Adrenal gland (tissue), 5 donors: ENCODE measurements around the gene ZNF436.

Experiments
- CTCF ChIP-seq, 6 experiments: fragments of 450-650 bp in 4 of 6; fragments of 200-600 bp in 2 of 6; sonication (generic) in 1 of 6; IDR thresholded peaks; 1 replicate in 5 of 6; 2 replicates in 1 of 6; pipeline versions ENCODE4 v1.5.1 to v1.8.0; 2016 to 2021; ENCODE audit warnings: antibody characterized with exemption in 6 of 6, mild to moderate bottlenecking in 2 of 6, moderate library complexity in 1 of 6
- POLR2A ChIP-seq, 2 donors: fragments of 450-650 bp; IDR thresholded peaks; one replicate each; pipeline ENCODE4 v1.6.1; 2017; ENCODE audit warnings: antibody characterized with exemption in 2 of 2, mild to moderate bottlenecking in 2 of 2, moderate library complexity in 1 of 2
- donor health status: DM: no; HTN: no; CAD: no.

- no peak for TF ChIP-seq CTCF (IDR thresholded peaks at IDR 0.05)
- no peak for TF ChIP-seq POLR2A (IDR thresholded peaks at IDR 0.05)
Observed at GRCh38 chr1:23357138-23357908, 12.3 kb downstream of the ZNF436 start.
